Measurements from ENCODE around the gene XIRP2.

GRCh38 chr2:167265004-167265403, 376.7 kb downstream of the XIRP2 start:
- no peak for TF ChIP-seq CTCF (IDR thresholded peaks at IDR 0.05)
- no peak for TF ChIP-seq POLR2A (IDR thresholded peaks at IDR 0.05)
